Sigmoid colon (tissue), 7 donors: ENCODE measurements around the gene PCSK1N. TPM values are rescaled to one million over a fixed set of nuclear protein-coding genes. Genes with fewer than 3 reads are reported as not detected.

Experiments used
- DNase-seq: peaks from one replicate; pipeline ENCODE4 v3.0.0-alpha.2; 2019
- H3K27ac ChIP-seq, 4 donors: fragments of 200-600 bp; sonication (generic); one replicate each; pipeline ENCODE4 v1.5.1; 2016 to 2019; ENCODE audit warnings: mild to moderate bottlenecking in 1 of 4
- H3K27me3 ChIP-seq, 3 donors: fragments of 200-600 bp; sonication (generic); one replicate each; pipeline ENCODE4 v1.5.1; 2019; ENCODE audit warnings: mild to moderate bottlenecking in 1 of 3
- H3K36me3 ChIP-seq, 4 donors: fragments of 200-600 bp; sonication (generic); one replicate each; pipeline ENCODE4 v1.5.1; 2016 to 2019
- H3K4me1 ChIP-seq, 4 donors: fragments of 200-600 bp; sonication (generic); one replicate each; pipeline ENCODE4 v1.5.1; 2017 to 2019
- H3K4me3 ChIP-seq, 4 donors: fragments of 200-600 bp; sonication (generic); one replicate each; pipeline ENCODE4 v1.5.1; 2017 to 2019; ENCODE audit warnings: mild to moderate bottlenecking in 2 of 4, moderate library complexity in 1 of 4
- H3K9me3 ChIP-seq, 4 donors: fragments of 200-600 bp in 3 of 4; sonication (generic) in 3 of 4; one replicate each; pipeline versions ENCODE4 v1.5.1 to v1.6.1; 2013 to 2019
- CTCF ChIP-seq, 4 experiments: fragments of 450-650 bp in 3 of 4; fragments of 200-600 bp in 1 of 4; IDR thresholded peaks; one replicate each; pipeline ENCODE4 v1.5.1; 2016 to 2019; ENCODE audit warnings: antibody characterized with exemption in 4 of 4, mild to moderate bottlenecking in 3 of 4, moderate library complexity in 2 of 4
- EP300 ChIP-seq, 4 donors: sonication (generic); formaldehyde crosslinking; IDR thresholded peaks; one replicate each; pipeline ENCODE4 v1.6.1; 2017; ENCODE audit warnings: antibody characterized with exemption in 4 of 4
- POLR2A ChIP-seq, 2 donors: fragments of 450-650 bp; IDR thresholded peaks; one replicate each; pipeline ENCODE4 v1.6.1; 2016; ENCODE audit warnings: antibody characterized with exemption in 2 of 2, mild to moderate bottlenecking in 2 of 2, moderate library complexity in 2 of 2
- POLR2AphosphoS5 ChIP-seq, 4 donors: sonication (generic); formaldehyde crosslinking; IDR thresholded peaks; one replicate each; pipeline ENCODE4 v1.6.1; 2017; ENCODE audit warnings: antibody characterized with exemption in 4 of 4
- WGBS, 2 donors: extraction: QIAGEN DNeasy Blood & Tissue Kit; methylation state at CpG; one replicate each; pipeline ENCODE4 v1.1.7; 2013; 5-methylcytosine and 5-hydroxymethylcytosine counted together
- intact Hi-C: fragments of 100-400 bp; cut with DNase I; formaldehyde crosslinking; loops from one replicate; pipeline ENCODE4 v1.15.1; 2023
- polyA plus RNA-seq, 3 donors: library from polyadenylated mRNA; stranded (reverse); fragments of 200-250 nt; gene quantifications; one replicate each; pipeline ENCODE4 v1.2.3, GENCODE V29; 2013
- total RNA-seq, 4 donors: library from RNA; depleted of rRNA; stranded (reverse); fragments of >200 nt; gene quantifications; one replicate each; pipeline ENCODE4 v1.1.0, GENCODE V29; 2016
- donor health status: healthy with polysubstance abuse.
- donor health status: Bipolar disorder and iron deficiency.
- donor health status: healthy.

Gene PCSK1N
- total and polyA plus RNA-seq, 7 donors, result 2.3 to 25.7 (median 6.9) TPM

GRCh38 chrX:48829016-48829735 is 6.2 kb downstream of the PCSK1N start:
- H3K27me3 ChIP-seq, result peaks cover 10 to 34% (median 10%) of the 10 kb centered on the region in 3 donors
- DNase-seq, result no peak
- peaks cover 0 to 5% (median 0%) of the 10 kb centered on the region in 4 donors for H3K4me1 ChIP-seq
- no peaks in the 10 kb centered on the region for H3K9me3 ChIP-seq
- no peak for TF ChIP-seq POLR2A (IDR thresholded peaks at IDR 0.05)
- no peak for TF ChIP-seq POLR2AphosphoS5 (IDR thresholded peaks at IDR 0.05)
- no peak for TF ChIP-seq CTCF (IDR thresholded peaks at IDR 0.05)
- no peak for TF ChIP-seq EP300 (IDR thresholded peaks at IDR 0.05)
- H3K27ac ChIP-seq, result no peak overlapping the region
- WGBS, 2 donors, result 89 to 92% methylated on average over 24 of the region's 24 CpGs
- peaks cover 0 to 10% (median 4%) of the 10 kb centered on the region in 4 donors for H3K36me3 ChIP-seq
- no peak overlapping the region for H3K4me3 ChIP-seq
- intact Hi-C loops, result no loop called here

GRCh38 chrX:48827654-48827968 is 7.8 kb downstream of the PCSK1N start:
- Histone ChIP-seq H3K4me3 (no peak overlapping the region), H3K9me3 (no peaks in the 10 kb centered on the region), H3K27me3 (peaks cover 10 to 20% (median 10%) of the 10 kb centered on the region in 3 donors), H3K27ac (no peak overlapping the region), H3K4me1 (peaks cover 0 to 5% (median 0%) of the 10 kb centered on the region in 4 donors), H3K36me3 (peaks cover 0 to 22% (median 6%) of the 10 kb centered on the region in 4 donors)
- intact Hi-C loops, result no loop called here
- TF ChIP-seq POLR2AphosphoS5 (IDR thresholded peaks at IDR 0.05), result no peak
- no peak for TF ChIP-seq CTCF (IDR thresholded peaks at IDR 0.05)
- no peak for TF ChIP-seq POLR2A (IDR thresholded peaks at IDR 0.05)
- DNase-seq, result no peak
- WGBS, 2 donors, result 50 to 81% methylated on average over 4 of the region's 4 CpGs

- Histone ChIP-seq H3K9me3 (no peaks in the 10 kb centered on the region), H3K4me1 (peaks cover 0 to 5% (median 0%) of the 10 kb centered on the region in 4 donors), H3K36me3 (peaks cover 0 to 27% (median 8%) of the 10 kb centered on the region in 4 donors), H3K27me3 (peaks cover 10 to 16% (median 10%) of the 10 kb centered on the region in 3 donors), H3K27ac (no peak overlapping the region), H3K4me3 (no peak overlapping the region)
- DNase-seq, result no peak
- TF ChIP-seq EP300 (IDR thresholded peaks at IDR 0.05), result no peak
- TF ChIP-seq CTCF (IDR thresholded peaks at IDR 0.05), result no peak
- no peak for TF ChIP-seq POLR2A (IDR thresholded peaks at IDR 0.05)
- no peak for TF ChIP-seq POLR2AphosphoS5 (IDR thresholded peaks at IDR 0.05)
- 28 to 84% methylated on average over 73 of the region's 73 CpGs for WGBS, 2 donors
- intact Hi-C loops, result no loop called here
Observed at GRCh38 chrX:48826876-48827653, 8.3 kb downstream of the PCSK1N start.

- DNase-seq, result no peak
Observed at GRCh38 chrX:48826135-48826875, 9.1 kb downstream of the PCSK1N start, which contains the start of gene ERAS. Gene ERAS, plus strand, starts transcription at chrX:48826513. Its CDS starts 2,611 bp downstream, at chrX:48829124.

More at GRCh38 chrX:48826135-48826875, 9.1 kb downstream of the PCSK1N start, which contains the start of gene ERAS:
- TF ChIP-seq EP300 (IDR thresholded peaks at IDR 0.05), result no peak
- TF ChIP-seq POLR2A (IDR thresholded peaks at IDR 0.05), result no peak
- TF ChIP-seq POLR2AphosphoS5 (IDR thresholded peaks at IDR 0.05), result no peak
- TF ChIP-seq CTCF (IDR thresholded peaks at IDR 0.05), result no peak
- Histone ChIP-seq H3K27me3 (peaks cover 4 to 8% (median 5%) of the 10 kb centered on the region in 3 donors), H3K27ac (no peak within 1 kb of the TSS), H3K9me3 (no peaks in the 10 kb centered on the region), H3K4me1 (no peaks in the 10 kb centered on the region), H3K4me3 (no peak within 1 kb of the TSS), H3K36me3 (peaks cover 0 to 30% (median 9%) of the 10 kb centered on the region in 4 donors)
- 40 to 87% methylated on average over 67 of the region's 67 CpGs for WGBS, 2 donors
- intact Hi-C loops, result no loop called here
